ENCODE data around the gene COL13A1.

GRCh38 chr10:69959911-69960310 lies 158.2 kb downstream of the COL13A1 start:
- TF ChIP-seq, protein P1, sequence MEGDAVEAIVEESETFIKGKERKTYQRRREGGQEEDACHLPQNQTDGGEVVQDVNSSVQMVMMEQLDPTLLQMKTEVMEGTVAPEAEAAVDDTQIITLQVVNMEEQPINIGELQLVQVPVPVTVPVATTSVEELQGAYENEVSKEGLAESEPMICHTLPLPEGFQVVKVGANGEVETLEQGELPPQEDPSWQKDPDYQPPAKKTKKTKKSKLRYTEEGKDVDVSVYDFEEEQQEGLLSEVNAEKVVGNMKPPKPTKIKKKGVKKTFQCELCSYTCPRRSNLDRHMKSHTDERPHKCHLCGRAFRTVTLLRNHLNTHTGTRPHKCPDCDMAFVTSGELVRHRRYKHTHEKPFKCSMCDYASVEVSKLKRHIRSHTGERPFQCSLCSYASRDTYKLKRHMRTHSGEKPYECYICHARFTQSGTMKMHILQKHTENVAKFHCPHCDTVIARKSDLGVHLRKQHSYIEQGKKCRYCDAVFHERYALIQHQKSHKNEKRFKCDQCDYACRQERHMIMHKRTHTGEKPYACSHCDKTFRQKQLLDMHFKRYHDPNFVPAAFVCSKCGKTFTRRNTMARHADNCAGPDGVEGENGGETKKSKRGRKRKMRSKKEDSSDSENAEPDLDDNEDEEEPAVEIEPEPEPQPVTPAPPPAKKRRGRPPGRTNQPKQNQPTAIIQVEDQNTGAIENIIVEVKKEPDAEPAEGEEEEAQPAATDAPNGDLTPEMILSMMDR (IDR thresholded peaks at IDR 0.05; ENCODE audit: low read depth, low read length): no peak
- TF ChIP-seq POLR2A (IDR thresholded peaks at IDR 0.05; ENCODE audit: extremely low read depth, insufficient read length): no peak
